SU-DHL-6 (cell line): ENCODE results near the gene ORC4.

Experiments
- H2AFZ ChIP-seq: fragments of 200-600 bp; sonication (generic); 2 replicates; pipeline ENCODE4 v1.6.1; 2014; ENCODE audit warnings: low read depth, mild to moderate bottlenecking, moderate library complexity, mixed read lengths, antibody characterized with exemption, low read length; ENCODE audit not compliant: severe bottlenecking
- H3F3A ChIP-seq: fragments of 200-600 bp; shearing (Covaris generic); 2 replicates; pipeline ENCODE4 v1.6.0; 2016; ENCODE audit warnings: antibody characterized with exemption, mild to moderate bottlenecking; ENCODE audit not compliant: insufficient read depth
- H3K27ac ChIP-seq: fragments of 200-600 bp; sonication (generic); 2 replicates; pipeline ENCODE4 v1.5.1; 2016; ENCODE audit warnings: low read depth, mild to moderate bottlenecking, low read length, moderate library complexity, mixed read lengths
- H3K27me3 ChIP-seq: fragments of 200-600 bp; sonication (generic), shearing (Covaris generic); 2 replicates; pipeline ENCODE4 v1.6.0; 2014; ENCODE audit warnings: mild to moderate bottlenecking, low read length
- H3K36me3 ChIP-seq: fragments of 200-600 bp; sonication (generic); 2 replicates; pipeline ENCODE4 v1.6.1; 2014; ENCODE audit warnings: mild to moderate bottlenecking, low read length, mixed read lengths
- H3K4me2 ChIP-seq: fragments of 300-600, 200-600 bp; shearing (Covaris generic), sonication (generic); 2 replicates; pipeline ENCODE4 v1.6.0; 2014; ENCODE audit warnings: low read length, low read depth, mild to moderate bottlenecking; ENCODE audit not compliant: poor library complexity, severe bottlenecking
- H3K4me3 ChIP-seq: fragments of 200-600 bp; sonication (generic); 2 replicates; pipeline ENCODE4 v1.5.1; 2014; ENCODE audit warnings: antibody characterized with exemption, low read length, mild to moderate bottlenecking, mixed read lengths; ENCODE audit not compliant: insufficient read depth, poor library complexity, severe bottlenecking
- H3K79me2 ChIP-seq: fragments of 200-600 bp; sonication (generic); 2 replicates; pipeline ENCODE4 v1.6.1; 2014; ENCODE audit warnings: mild to moderate bottlenecking, low read length, moderate library complexity; ENCODE audit not compliant: insufficient read depth
- H3K9ac ChIP-seq: fragments of 200-600 bp; sonication (generic); 2 replicates; pipeline ENCODE4 v1.7.0; 2014; ENCODE audit warnings: mild to moderate bottlenecking, low read length
- H3K9me2 ChIP-seq: fragments of 200-600 bp; sonication (generic); replicated peaks from 2 replicates; pipeline ENCODE4 v1.6.1; 2014; ENCODE audit warnings: low read length; ENCODE audit not compliant: insufficient read depth
- H3K9me3 ChIP-seq: fragments of 200-600 bp; sonication (generic); 2 replicates; pipeline ENCODE4 v1.6.1; 2014; ENCODE audit warnings: low read length, mixed read lengths; ENCODE audit not compliant: insufficient read depth
- H4K20me1 ChIP-seq: fragments of 200-600 bp; sonication (generic); 2 replicates; pipeline ENCODE4 v1.6.1; 2014; ENCODE audit warnings: low read depth, mild to moderate bottlenecking, antibody characterized with exemption, low read length, moderate library complexity, mixed read lengths
- CTCF ChIP-seq: fragments of 200-600 bp; sonication (generic); IDR thresholded peaks from one replicate; pipeline ENCODE4 v1.5.1; 2017; ENCODE audit warnings: antibody characterized with exemption, mild to moderate bottlenecking, low read length, moderate library complexity; ENCODE audit not compliant: insufficient read depth, poor library complexity, severe bottlenecking
- EZH2phosphoT487 ChIP-seq: fragments of 200-600 bp; sonication (generic), shearing (Covaris generic); conservative IDR thresholded peaks from 2 replicates; pipeline ENCODE4 v1.6.1; 2018; ENCODE audit warnings: mild to moderate bottlenecking, antibody characterized with exemption, low read length, moderate library complexity, mixed read lengths

The ORC4 gene

GRCh38 chr2:147886136-147886535 lies 134.4 kb downstream of the ORC4 start:
- H3K4me2 ChIP-seq, result no peak overlapping the region
- TF ChIP-seq EZH2phosphoT487 (no peak), CTCF (no peak)
- no peaks in the 10 kb centered on the region for H3K79me2 ChIP-seq

GRCh38 chr2:147884830-147885229 lies 135.7 kb downstream of the ORC4 start:
- no peak overlapping the region for H3K4me2 ChIP-seq
- no peaks in the 10 kb centered on the region for H3K79me2 ChIP-seq
- TF ChIP-seq CTCF, result no peak
- TF ChIP-seq EZH2phosphoT487, result no peak
- no peaks in the 10 kb centered on the region for H3K27me3 ChIP-seq
- no peaks in the 10 kb centered on the region for H3K36me3 ChIP-seq
- no peaks in the 10 kb centered on the region for H3F3A ChIP-seq
- no peak overlapping the region for H3K4me3 ChIP-seq
- H3K27ac ChIP-seq, result no peak overlapping the region
- no peak overlapping the region for H3K9ac ChIP-seq
- H4K20me1 ChIP-seq, result no peaks in the 10 kb centered on the region
- H2AFZ ChIP-seq, result no peak overlapping the region
- H3K9me2 ChIP-seq, result no peaks in the 10 kb centered on the region
- H3K9me3 ChIP-seq, result no peaks in the 10 kb centered on the region

More at GRCh38 chr2:147886136-147886535, 134.4 kb downstream of the ORC4 start:
- Histone ChIP-seq H3K9ac (no peak overlapping the region), H2AFZ (no peak overlapping the region), H4K20me1 (no peaks in the 10 kb centered on the region), H3K9me3 (no peaks in the 10 kb centered on the region), H3K4me3 (no peak overlapping the region), H3K27ac (no peak overlapping the region), H3K9me2 (no peaks in the 10 kb centered on the region), H3F3A (no peaks in the 10 kb centered on the region), H3K36me3 (no peaks in the 10 kb centered on the region), H3K27me3 (no peaks in the 10 kb centered on the region)

- TF ChIP-seq CTCF, result no peak
- no peak for TF ChIP-seq EZH2phosphoT487
- Histone ChIP-seq H3K4me2 (no peak overlapping the region), H3F3A (no peaks in the 10 kb centered on the region), H3K79me2 (no peaks in the 10 kb centered on the region), H4K20me1 (no peaks in the 10 kb centered on the region), H3K9ac (no peak overlapping the region), H2AFZ (no peak overlapping the region), H3K36me3 (no peaks in the 10 kb centered on the region), H3K27ac (no peak overlapping the region), H3K9me2 (no peaks in the 10 kb centered on the region), H3K27me3 (no peaks in the 10 kb centered on the region), H3K9me3 (no peaks in the 10 kb centered on the region), H3K4me3 (no peak overlapping the region)
Measured at GRCh38 chr2:147882631-147883030, 137.9 kb downstream of the ORC4 start.
